ELR (cell line): ENCODE data around the gene GSE1.

Source experiments
- DNase-seq: peaks from one replicate; pipeline ENCODE4 v3.0.0-alpha.2; 2015; ENCODE audit warnings: low read depth

Gene GSE1

GRCh38 chr16:85635545-85636140, 22.5 kb downstream of the GSE1 start:
- no peak for DNase-seq

GRCh38 chr16:85636234-85636812, 23.2 kb downstream of the GSE1 start:
- no peak for DNase-seq

- no peak for DNase-seq
Observed at GRCh38 chr16:85637061-85637807, 24.1 kb downstream of the GSE1 start.

GRCh38 chr16:85637808-85638647, 24.9 kb downstream of the GSE1 start:
- no peak for DNase-seq

GRCh38 chr16:85638695-85639409, 25.7 kb downstream of the GSE1 start:
- DNase-seq: no peak

GRCh38 chr16:85639529-85640253, 26.6 kb downstream of the GSE1 start:
- no peak for DNase-seq

GRCh38 chr16:85640254-85640558, 27.1 kb downstream of the GSE1 start:
- no peak for DNase-seq

GRCh38 chr16:85640585-85640984, 27.5 kb downstream of the GSE1 start:
- DNase-seq: no peak

- no peak for DNase-seq
Observed at GRCh38 chr16:85641305-85641704, 28.2 kb downstream of the GSE1 start.

- no peak for DNase-seq
Observed at GRCh38 chr16:85641776-85642176, 28.7 kb downstream of the GSE1 start.

- no peak for DNase-seq
Observed at GRCh38 chr16:85642762-85643358, 29.7 kb downstream of the GSE1 start.

GRCh38 chr16:85643631-85644030, 30.5 kb downstream of the GSE1 start:
- no peak for DNase-seq

GRCh38 chr16:85644093-85644712, 31.1 kb downstream of the GSE1 start:
- no peak for DNase-seq

GRCh38 chr16:85645021-85645589, 32.0 kb downstream of the GSE1 start:
- no peak for DNase-seq

- DNase-seq: no peak
Observed at GRCh38 chr16:85646358-85646907, 33.3 kb downstream of the GSE1 start.

- no peak for DNase-seq
Observed at GRCh38 chr16:85646976-85647375, 33.9 kb downstream of the GSE1 start.

GRCh38 chr16:85648070-85648714, 35.1 kb downstream of the GSE1 start:
- DNase-seq: no peak

GRCh38 chr16:85648805-85649204, 35.7 kb downstream of the GSE1 start:
- DNase-seq: no peak

- DNase-seq: no peak
Observed at GRCh38 chr16:85649411-85650134, 36.5 kb downstream of the GSE1 start.
